ENCODE data around the gene PPM1H.

PPM1H gene

GRCh38 chr12:62792236-62792870 is 142.6 kb downstream of the PPM1H start:
- no peak for DNase-seq (ENCODE audit: low spot score)
- no peak for TF ChIP-seq CTCF (IDR thresholded peaks at IDR 0.05; ENCODE audit: extremely low read depth, missing control alignments)

- DNase-seq (ENCODE audit: low spot score) = no peak
- no peak for TF ChIP-seq CTCF (IDR thresholded peaks at IDR 0.05; ENCODE audit: extremely low read depth, missing control alignments)
Observed at GRCh38 chr12:62789851-62790250, 145.1 kb downstream of the PPM1H start.

GRCh38 chr12:62787611-62788010 is 147.3 kb downstream of the PPM1H start:
- no peak for DNase-seq (ENCODE audit: low spot score)
- TF ChIP-seq CTCF (IDR thresholded peaks at IDR 0.05; ENCODE audit: extremely low read depth, missing control alignments) = no peak

GRCh38 chr12:62787023-62787422 is 147.9 kb downstream of the PPM1H start:
- no peak for TF ChIP-seq CTCF (IDR thresholded peaks at IDR 0.05; ENCODE audit: extremely low read depth, missing control alignments)
- no peak for DNase-seq (ENCODE audit: low spot score)

- TF ChIP-seq CTCF (IDR thresholded peaks at IDR 0.05; ENCODE audit: extremely low read depth, missing control alignments) = no peak
- no peak for DNase-seq (ENCODE audit: low spot score)
Observed at GRCh38 chr12:62785941-62786559, 148.9 kb downstream of the PPM1H start.

- DNase-seq (ENCODE audit: low spot score) = no peak
- no peak for TF ChIP-seq CTCF (IDR thresholded peaks at IDR 0.05; ENCODE audit: extremely low read depth, missing control alignments)
Observed at GRCh38 chr12:62784576-62784975, 150.4 kb downstream of the PPM1H start.

- no peak for DNase-seq (ENCODE audit: low spot score)
- no peak for TF ChIP-seq CTCF (IDR thresholded peaks at IDR 0.05; ENCODE audit: extremely low read depth, missing control alignments)
Observed at GRCh38 chr12:62783881-62784280, 151.1 kb downstream of the PPM1H start.

All from GM20000 (cell line).